CD4-positive, alpha-beta T cell treated with Interleukin-4 for 4 hours (primary cell): ENCODE results near the gene RNF11.

Experiments
- DNase-seq: peaks from one replicate; pipeline ENCODE4 v3.0.0-alpha.2; 2020

The RNF11 gene

DNA sequence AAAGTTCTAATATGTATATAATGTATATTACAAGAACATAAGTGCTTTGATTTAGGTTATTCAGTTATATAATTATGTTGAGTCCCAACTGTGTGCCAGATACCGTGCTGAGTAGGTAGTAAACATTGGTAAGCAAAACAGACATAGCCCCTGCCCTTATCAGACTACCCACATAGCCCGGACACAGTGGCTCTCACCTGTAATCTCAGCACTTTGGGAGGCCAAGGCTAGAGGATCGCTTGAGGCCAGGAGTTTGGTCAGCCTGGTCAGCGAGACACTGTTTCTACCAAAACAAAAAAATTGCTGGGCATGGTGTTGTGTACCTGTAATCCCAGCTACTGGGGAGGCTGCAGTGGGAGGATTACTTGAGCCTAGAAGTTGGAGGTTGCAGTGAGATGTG, 30.7 kb downstream of the RNF11 start:
- no peak for DNase-seq

DNA sequence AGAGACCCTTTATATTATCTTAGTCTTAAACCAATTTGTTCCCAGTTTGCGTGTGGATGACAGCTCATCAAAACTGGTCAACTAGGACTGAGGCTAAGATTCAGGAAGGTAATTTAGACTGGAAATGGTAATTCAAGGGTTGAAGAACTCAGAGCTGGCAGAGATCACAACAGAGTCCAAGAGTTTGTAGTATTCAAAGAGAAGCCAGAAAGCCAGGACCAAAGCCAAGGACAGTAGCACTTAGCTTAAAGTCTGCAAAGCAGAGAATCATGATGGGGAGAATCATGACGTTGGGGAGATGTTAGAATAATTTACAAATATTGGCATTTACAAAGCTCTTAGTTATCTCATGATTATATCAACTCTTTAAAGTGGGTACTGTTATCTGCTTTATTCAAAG, 32.6 kb downstream of the RNF11 start:
- no peak for DNase-seq

GRCh38 chr1:51270751-51271150, 34.7 kb downstream of the RNF11 start:
- no peak for DNase-seq

DNA sequence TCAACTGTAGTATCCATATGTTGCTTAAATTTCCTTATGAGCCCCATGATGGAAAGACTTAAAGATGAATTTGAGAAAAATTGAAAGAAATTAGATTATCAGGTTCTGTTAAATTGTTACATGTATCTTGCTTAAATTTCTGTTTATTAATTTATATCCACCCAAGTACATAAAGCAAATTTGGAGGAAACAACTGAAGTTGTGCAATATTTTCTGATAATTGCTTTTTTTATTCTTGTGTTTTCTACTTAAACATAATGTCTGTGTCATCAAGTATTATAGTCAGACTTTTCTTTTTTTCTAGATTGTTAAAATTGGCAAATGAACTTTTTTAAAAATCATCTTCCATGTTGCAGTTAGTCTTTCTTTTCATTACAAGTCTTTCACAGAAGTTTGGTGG, 36.8 kb downstream of the RNF11 start:
- DNase-seq: no peak

DNA sequence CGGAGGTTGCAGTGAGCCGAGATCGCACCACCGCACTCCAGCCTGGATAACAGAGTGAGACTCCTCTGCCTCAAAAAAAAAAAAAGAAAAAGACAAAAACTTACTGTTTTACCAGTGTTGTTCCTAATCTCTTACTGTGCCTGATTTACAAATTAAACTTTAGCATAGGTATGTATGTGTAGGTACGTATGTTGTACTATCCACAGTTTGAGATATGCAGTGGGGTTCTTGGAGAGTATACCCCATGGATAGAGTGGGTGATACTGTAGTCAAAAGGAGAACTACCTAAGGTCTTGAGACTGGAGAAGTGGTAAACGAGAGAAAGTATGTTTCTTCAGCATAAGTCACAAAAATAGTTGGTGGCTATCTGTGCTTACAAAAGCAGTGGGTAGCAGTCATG, 38.6 kb downstream of the RNF11 start:
- DNase-seq: no peak

DNA sequence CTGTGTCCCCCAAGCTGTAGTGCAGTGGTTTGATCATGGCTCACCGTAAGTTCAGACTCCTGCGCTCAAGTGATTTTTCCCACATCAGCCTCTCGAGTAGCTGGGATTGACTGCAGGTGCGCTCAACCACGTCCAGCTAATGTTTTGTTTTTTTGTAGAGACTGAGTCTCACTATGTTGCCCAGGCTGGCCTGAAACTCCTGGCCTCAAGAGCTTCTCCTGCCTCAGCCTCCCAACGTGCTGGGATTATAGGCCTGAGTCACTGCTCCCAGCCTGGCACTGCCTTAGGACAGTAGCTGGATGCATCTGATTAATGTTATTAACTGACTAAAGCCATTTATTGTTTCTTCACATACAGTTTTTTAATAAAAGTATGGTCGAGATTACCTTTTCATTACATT, 40.2 kb downstream of the RNF11 start:
- no peak for DNase-seq

GRCh38 chr1:51280321-51280978, 44.4 kb downstream of the RNF11 start:
- no peak for DNase-seq

- no peak for DNase-seq
These were observed 45.7 kb downstream of the RNF11 start for GRCh38 chr1:51281807-51282206.

- DNase-seq: no peak
These were observed 46.5 kb downstream of the RNF11 start for GRCh38 chr1:51282605-51283004.

DNA sequence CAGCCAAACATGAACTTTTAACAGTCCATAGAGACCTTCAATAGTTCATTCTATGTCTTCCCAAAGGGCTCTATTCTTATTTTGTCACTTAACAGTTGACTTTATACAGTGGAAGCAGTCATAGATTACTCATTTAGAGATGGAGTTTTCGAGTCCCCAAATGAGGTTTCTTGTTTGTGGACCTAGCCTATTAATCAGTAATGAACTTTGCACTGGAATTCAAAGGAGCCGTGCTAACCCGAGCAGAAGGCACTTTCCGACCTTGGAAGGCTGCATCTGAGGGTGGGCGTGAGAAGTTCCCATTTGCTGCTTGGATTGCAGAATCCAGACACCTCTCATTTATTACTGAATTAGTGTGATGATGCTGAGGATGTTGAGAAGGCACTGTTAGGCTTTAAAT, 47.9 kb downstream of the RNF11 start:
- no peak for DNase-seq

GRCh38 chr1:51284487-51284954, 48.4 kb downstream of the RNF11 start:
- DNase-seq: no peak

DNA sequence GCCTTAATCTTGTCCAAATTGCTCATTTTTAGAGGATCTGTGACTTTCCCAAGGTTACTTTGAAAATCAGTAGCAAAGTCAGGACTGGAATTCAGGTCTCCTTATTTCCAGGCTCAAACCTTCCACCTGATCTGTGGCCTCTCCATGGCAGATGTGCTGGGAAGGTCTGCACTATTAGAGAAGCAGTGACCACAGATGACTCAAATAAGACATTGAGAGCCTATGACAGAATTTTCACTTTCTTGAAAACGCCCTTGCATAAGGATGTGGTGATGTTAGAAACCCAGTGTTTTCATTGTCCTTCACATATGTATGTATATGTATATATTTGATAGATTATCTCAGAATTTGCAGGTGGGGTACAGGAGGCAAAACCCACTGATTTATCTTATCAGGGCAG, 49.0 kb downstream of the RNF11 start:
- DNase-seq: no peak

DNA sequence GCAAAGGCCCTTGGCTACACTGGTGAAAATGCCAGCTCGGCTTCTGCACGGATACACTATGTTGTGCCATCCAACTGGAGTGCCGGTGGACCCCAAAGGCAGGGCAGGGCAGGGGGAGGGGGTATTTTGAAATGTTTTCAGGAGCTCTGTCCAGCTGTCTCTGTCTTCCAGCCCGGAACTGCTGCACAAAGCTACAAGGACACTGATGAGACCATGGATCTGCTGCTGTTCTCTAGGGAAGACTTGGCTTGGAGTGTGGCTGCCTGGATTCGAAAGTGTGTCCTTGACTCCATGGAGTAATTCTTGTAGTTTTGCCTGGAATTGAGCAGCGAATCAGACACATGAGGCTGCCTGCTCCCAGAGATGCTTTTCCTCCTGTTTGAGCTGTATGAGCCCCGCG, 51.9 kb downstream of the RNF11 start:
- DNase-seq: no peak

DNA sequence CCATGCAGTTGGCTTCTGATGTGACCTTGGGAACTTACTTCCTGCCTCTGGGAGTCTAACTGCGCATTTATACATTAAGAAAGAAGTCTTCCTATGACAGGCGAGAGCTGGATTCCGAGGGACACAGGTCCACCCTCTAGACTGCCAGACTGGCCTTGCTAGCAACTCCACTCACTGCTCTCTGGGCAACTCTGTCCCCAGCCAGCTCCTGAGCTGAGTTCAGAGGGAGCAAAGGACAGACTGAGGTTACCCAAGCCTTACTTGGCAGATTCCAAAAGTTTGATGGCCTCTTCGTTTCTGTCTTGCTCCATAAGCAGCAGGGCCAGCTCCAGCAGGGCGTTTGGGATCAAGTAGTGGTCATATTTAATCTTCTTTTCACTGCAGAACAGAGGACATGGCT, 52.5 kb downstream of the RNF11 start:
- no peak for DNase-seq

GRCh38 chr1:51289676-51290488, 53.8 kb downstream of the RNF11 start:
- DNase-seq: no peak

- DNase-seq: no peak
These were observed 54.4 kb downstream of the RNF11 start for GRCh38 chr1:51290489-51290847.

DNA sequence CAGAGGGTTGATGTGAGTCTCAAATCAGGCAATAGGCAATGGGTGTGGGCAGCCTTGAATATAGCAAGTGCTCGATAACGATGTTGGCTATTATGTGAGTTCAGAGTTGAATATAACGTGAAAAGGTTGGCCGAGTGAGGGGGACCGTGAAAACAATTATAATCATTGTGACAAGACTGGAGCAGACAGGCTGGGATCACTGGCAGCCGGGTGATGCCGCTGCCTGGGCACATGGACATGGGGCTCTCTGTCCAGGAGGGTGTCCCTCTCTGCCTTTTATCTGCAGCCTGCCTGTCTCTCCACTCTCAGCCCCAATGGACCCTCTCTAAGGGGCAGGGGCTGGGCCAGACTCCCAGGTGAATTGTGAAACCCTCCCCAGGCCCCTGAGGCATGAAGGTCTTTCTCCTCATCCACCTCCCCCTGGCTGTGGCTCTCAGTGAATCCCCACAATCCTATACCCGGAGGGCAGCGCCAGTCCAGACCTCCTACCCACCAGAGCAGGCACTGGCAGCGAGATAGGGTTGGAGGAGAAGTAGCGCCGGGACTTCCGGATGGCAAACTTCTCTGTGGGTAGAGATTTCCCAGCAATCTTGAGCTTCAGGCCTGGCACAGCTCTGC, 57.9 kb downstream of the RNF11 start:
- no peak for DNase-seq

DNA sequence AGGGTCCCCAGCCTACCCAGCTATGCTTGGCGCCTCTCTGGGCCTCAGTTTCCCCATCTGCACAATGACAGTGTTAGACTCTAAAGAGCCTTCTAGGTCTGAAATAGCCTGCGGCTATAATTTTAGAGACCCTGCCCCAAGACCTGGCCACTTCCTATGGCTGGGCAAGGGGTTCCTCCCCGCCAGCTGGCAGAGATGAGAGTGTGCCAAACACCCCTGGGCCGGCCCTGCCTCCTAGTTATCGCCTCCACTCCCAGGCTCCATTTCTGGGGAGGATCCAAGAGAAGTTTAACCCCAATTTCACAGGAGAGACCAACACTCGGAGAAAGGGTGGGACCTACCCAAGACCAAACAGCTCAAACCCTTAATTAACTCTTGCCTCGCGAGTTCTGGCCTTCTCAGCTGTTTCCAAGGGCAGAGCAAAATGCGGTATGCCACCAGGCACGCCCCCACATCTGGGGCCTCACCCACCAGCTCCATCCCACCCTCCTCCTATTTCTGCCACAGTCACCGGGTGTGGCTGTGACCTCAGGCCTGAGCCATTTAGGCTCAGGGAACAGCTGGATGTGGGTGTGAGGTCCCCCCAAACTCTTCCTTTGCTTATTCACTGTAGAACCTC, 58.6 kb downstream of the RNF11 start:
- no peak for DNase-seq

DNA sequence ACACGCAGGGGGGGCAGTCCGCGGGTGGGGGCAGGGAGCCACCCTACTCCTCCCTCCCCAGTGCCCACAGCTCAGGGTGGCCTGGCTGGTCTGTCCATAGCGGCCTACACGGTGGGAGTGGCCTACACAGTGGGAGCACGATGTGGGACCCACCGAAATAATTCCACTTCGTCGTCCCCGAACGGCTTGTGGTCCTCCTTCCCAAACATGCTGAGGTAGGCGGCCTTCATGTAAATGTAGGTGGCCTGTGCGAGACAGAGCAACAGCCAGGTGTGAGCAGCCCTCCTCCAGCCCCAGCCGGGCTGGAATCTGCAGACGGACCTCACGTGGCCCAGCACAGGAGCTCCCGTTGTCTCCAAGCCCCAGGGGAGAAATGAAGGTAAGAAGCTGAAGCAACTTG, 59.9 kb downstream of the RNF11 start:
- no peak for DNase-seq

- DNase-seq: peak; percentile 57
These were observed 60.6 kb downstream of the RNF11 start for GRCh38 chr1:51296383-51297357.

GRCh38 chr1:51297401-51298321, 61.6 kb downstream of the RNF11 start:
- DNase-seq: no peak
